GM23338 (cell line): Measurements from ENCODE around the gene PYCR2. TPM values are rescaled to one million over a fixed set of nuclear protein-coding genes. Genes with fewer than 3 reads are reported as not detected.

Experiments
- ATAC-seq: fragments of 200-7000 bp; cut with Tn5 transposase; 3 replicates; pipeline ENCODE4 v1.9.1; 2020
- DNase-seq: peaks from one replicate; pipeline ENCODE4 v3.0.0-alpha.2; 2015; ENCODE audit warnings: low spot score
- H2AFZ ChIP-seq: fragments of 200-600 bp; sonication (generic); 2 replicates; pipeline ENCODE4 v1.8.0; 2016; ENCODE audit warnings: antibody characterized with exemption, mild to moderate bottlenecking, moderate library complexity
- H3F3A ChIP-seq: fragments of 200-600 bp; sonication (generic); replicated peaks from 2 replicates; pipeline ENCODE4 v1.8.0; 2017; ENCODE audit warnings: antibody characterized with exemption, mixed run types, low read depth
- H3K27ac ChIP-seq: fragments of 200-600 bp; sonication (generic); 2 replicates; pipeline ENCODE4 v1.6.1; 2016; ENCODE audit warnings: low read depth
- H3K27me3 ChIP-seq: fragments of 200-600 bp; sonication (generic); 2 replicates; pipeline ENCODE4 v1.8.0; 2016; ENCODE audit warnings: mild to moderate bottlenecking, mixed run types, moderate library complexity; ENCODE audit not compliant: insufficient read depth
- H3K36me3 ChIP-seq: fragments of 200-600 bp; sonication (generic); 2 replicates; pipeline ENCODE4 v1.8.0; 2016; ENCODE audit warnings: mild to moderate bottlenecking; ENCODE audit not compliant: insufficient read depth
- H3K4me1 ChIP-seq: fragments of 200-600 bp; sonication (generic); 2 replicates; pipeline ENCODE4 v1.8.0; 2016; ENCODE audit warnings: mild to moderate bottlenecking, moderate library complexity; ENCODE audit not compliant: insufficient read depth
- H3K4me2 ChIP-seq: fragments of 200-600 bp; sonication (generic); 2 replicates; pipeline ENCODE4 v1.7.1; 2017; ENCODE audit warnings: mixed run types
- H3K4me3 ChIP-seq: fragments of 200-600 bp; sonication (generic); 2 replicates; pipeline ENCODE4 v1.6.1; 2016; ENCODE audit warnings: mixed run types
- H3K79me2 ChIP-seq: fragments of 200-600 bp; sonication (generic); replicated peaks from 2 replicates; pipeline ENCODE4 v1.8.0; 2017; ENCODE audit warnings: mild to moderate bottlenecking; ENCODE audit not compliant: insufficient read depth
- H3K9me2 ChIP-seq: fragments of 200-600 bp; sonication (generic); 2 replicates; pipeline ENCODE4 v1.8.0; 2017; ENCODE audit not compliant: insufficient read depth
- H4K20me1 ChIP-seq: fragments of 200-600 bp; sonication (generic); replicated peaks from 2 replicates; pipeline ENCODE4 v1.8.0; 2017; ENCODE audit warnings: mild to moderate bottlenecking; ENCODE audit not compliant: insufficient read depth
- H3K27ac Mint-ChIP-seq: 2 replicates; pipeline ENCODE4 v1.8.0; 2020; ENCODE audit warnings: inconsistent platforms, mild to moderate bottlenecking, moderate library complexity, mixed read lengths
- H3K27me3 Mint-ChIP-seq: 3 replicates; pipeline ENCODE4 v1.8.0; 2022; ENCODE audit warnings: low read depth, mild to moderate bottlenecking, moderate library complexity, mixed read lengths, inconsistent platforms; ENCODE audit not compliant: insufficient read depth, poor library complexity
- H3K36me3 Mint-ChIP-seq: 3 replicates; pipeline ENCODE4 v1.8.0; 2021; ENCODE audit warnings: low read depth, mild to moderate bottlenecking, inconsistent platforms, moderate library complexity, mixed read lengths
- H3K4me1 Mint-ChIP-seq: 3 replicates; pipeline ENCODE4 v1.8.0; 2020; ENCODE audit warnings: mild to moderate bottlenecking, inconsistent platforms, mixed read lengths
- H3K4me3 Mint-ChIP-seq: 3 replicates; pipeline ENCODE4 v1.8.0; 2021; ENCODE audit warnings: moderate library complexity, mild to moderate bottlenecking, inconsistent platforms, mixed read lengths
- H3K9me3 Mint-ChIP-seq: 3 replicates; pipeline ENCODE4 v1.8.0; 2020; ENCODE audit warnings: moderate library complexity, mild to moderate bottlenecking, inconsistent platforms, mixed read lengths
- CREB1 ChIP-seq: fragments of 250-450 bp; sonication (Bioruptor Pico); IDR thresholded peaks from 2 replicates; pipeline ENCODE4 v1.5.0; 2020; ENCODE audit warnings: low read depth, mild to moderate bottlenecking, moderate library complexity
- ETS1 ChIP-seq: IDR thresholded peaks from 2 replicates; pipeline ENCODE4 v1.6.1; 2016; ENCODE audit warnings: antibody characterized with exemption
- EZH2 ChIP-seq: fragments of 200-600 bp; sonication (generic); IDR thresholded peaks from one replicate; pipeline ENCODE4 v1.8.0; 2017; ENCODE audit warnings: antibody characterized with exemption, mild to moderate bottlenecking, low read depth; ENCODE audit not compliant: unreplicated experiment
- EZH2phosphoT487 ChIP-seq: fragments of 200-600 bp; sonication (generic); IDR thresholded peaks from one replicate; pipeline ENCODE4 v1.8.1; 2018; ENCODE audit warnings: antibody characterized with exemption; ENCODE audit not compliant: unreplicated experiment
- JUNB ChIP-seq: IDR thresholded peaks from one replicate; pipeline ENCODE4 v1.6.1; 2016; ENCODE audit warnings: antibody characterized with exemption; ENCODE audit not compliant: unreplicated experiment
- NANOG ChIP-seq: IDR thresholded peaks from 2 replicates; pipeline ENCODE4 v1.6.1; 2016; ENCODE audit warnings: antibody characterized with exemption, borderline replicate concordance
- POLR2AphosphoS5 ChIP-seq: IDR thresholded peaks from 2 replicates; pipeline ENCODE4 v1.6.1; 2016; ENCODE audit warnings: antibody characterized with exemption, low read depth
- STAT1 ChIP-seq: IDR thresholded peaks from one replicate; pipeline ENCODE4 v1.6.1; 2016; ENCODE audit warnings: antibody characterized with exemption; ENCODE audit not compliant: unreplicated experiment
- ZNF114 ChIP-seq: fragments of 250-450 bp; sonication (Bioruptor Pico); IDR thresholded peaks from 2 replicates; pipeline ENCODE4 v1.5.0; 2020; ENCODE audit warnings: mild to moderate bottlenecking, moderate library complexity
- ZNF331 ChIP-seq: fragments of 250-450 bp; sonication (Bioruptor Pico); IDR thresholded peaks from 2 replicates; pipeline ENCODE4 v1.5.0; 2020; ENCODE audit warnings: low read depth, mild to moderate bottlenecking, moderate library complexity
- polyA plus RNA-seq: library from polyadenylated mRNA; unstranded; fragments of >200 nt; fragmentation: Nextera tagmentation; extraction: Ambion mirVana; gene quantifications from 2 replicates; pipeline ENCODE4 v1.2.1, GENCODE V29; 2016
- total RNA-seq: library from RNA; depleted of rRNA; stranded (reverse); fragments of >200 nt; shearing (Covaris generic); gene quantifications from 2 replicates; pipeline ENCODE4 v1.2.3, GENCODE V29; 2014
- TF ChIP-seq, protein P1 (sequence below), 2 experiments: fragments of 200-600 bp in 1 of 2; sonication (generic) in 1 of 2; conservative IDR thresholded peaks; 2 replicates each; pipeline versions ENCODE4 v1.5.1 to v1.6.1; 2016 to 2017; ENCODE audit warnings: antibody characterized with exemption in 2 of 2, low read depth in 2 of 2, mild to moderate bottlenecking in 2 of 2, moderate library complexity in 1 of 2
- TF ChIP-seq, protein P2 (sequence below): IDR thresholded peaks from one replicate; pipeline ENCODE4 v1.6.1; 2018; ENCODE audit warnings: antibody characterized with exemption; ENCODE audit not compliant: unreplicated experiment

PYCR2 gene
- total and polyA plus RNA-seq, 2 experiments from 2014 or later = 89.1 to 109 TPM

DNA sequence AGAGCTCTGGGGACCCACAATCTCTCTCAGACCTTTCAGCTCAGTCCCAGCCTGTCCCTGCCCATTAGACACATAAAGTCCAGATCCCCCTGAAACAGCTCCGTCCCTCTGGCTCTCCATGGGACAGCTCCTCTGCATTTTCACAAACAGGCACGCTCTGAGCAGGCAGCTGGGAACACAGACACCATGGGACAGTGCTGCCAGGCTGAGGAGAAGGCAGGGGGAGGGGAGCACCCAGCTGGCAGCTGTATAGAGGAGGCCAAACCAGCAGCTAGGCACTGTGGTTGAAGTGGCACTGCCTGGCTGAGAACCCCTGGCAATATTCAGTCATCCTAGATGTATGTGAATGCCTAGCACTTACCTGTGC is 43.8 kb downstream of the PYCR2 start:
- Histone ChIP-seq H3K4me2 (peak overlapping the region; percentile 96), H4K20me1 (peaks cover 11% of the 10 kb centered on the region), H3K4me3 (peak overlapping the region; percentile 94), H3K79me2 (peaks cover 63% of the 10 kb centered on the region), H3K27me3 (no peaks in the 10 kb centered on the region), H3K4me1 (peaks cover 31% of the 10 kb centered on the region), H3K9me2 (no peaks in the 10 kb centered on the region), H2AFZ (no peak overlapping the region), H3K36me3 (peaks cover 14% of the 10 kb centered on the region; the same call in 1 of the 2 replicates), H3K27ac (no peak overlapping the region), H3F3A (0 out of 2 replicates have a peak, but pooled peaks cover 8% of the 10 kb centered on the region)
- peaks cover 30% of the 10 kb centered on the region for H3K36me3 Mint-ChIP-seq
- peak overlapping the region; percentile 84; the same call in 2 of the 3 replicates for H3K4me3 Mint-ChIP-seq
- H3K4me1 Mint-ChIP-seq = peaks cover 47% of the 10 kb centered on the region
- TF ChIP-seq CREB1 (CRISPR knock-in tag) = no peak
- no peak for TF ChIP-seq EZH2
- TF ChIP-seq JUNB = no peak
- TF ChIP-seq, protein P1, sequence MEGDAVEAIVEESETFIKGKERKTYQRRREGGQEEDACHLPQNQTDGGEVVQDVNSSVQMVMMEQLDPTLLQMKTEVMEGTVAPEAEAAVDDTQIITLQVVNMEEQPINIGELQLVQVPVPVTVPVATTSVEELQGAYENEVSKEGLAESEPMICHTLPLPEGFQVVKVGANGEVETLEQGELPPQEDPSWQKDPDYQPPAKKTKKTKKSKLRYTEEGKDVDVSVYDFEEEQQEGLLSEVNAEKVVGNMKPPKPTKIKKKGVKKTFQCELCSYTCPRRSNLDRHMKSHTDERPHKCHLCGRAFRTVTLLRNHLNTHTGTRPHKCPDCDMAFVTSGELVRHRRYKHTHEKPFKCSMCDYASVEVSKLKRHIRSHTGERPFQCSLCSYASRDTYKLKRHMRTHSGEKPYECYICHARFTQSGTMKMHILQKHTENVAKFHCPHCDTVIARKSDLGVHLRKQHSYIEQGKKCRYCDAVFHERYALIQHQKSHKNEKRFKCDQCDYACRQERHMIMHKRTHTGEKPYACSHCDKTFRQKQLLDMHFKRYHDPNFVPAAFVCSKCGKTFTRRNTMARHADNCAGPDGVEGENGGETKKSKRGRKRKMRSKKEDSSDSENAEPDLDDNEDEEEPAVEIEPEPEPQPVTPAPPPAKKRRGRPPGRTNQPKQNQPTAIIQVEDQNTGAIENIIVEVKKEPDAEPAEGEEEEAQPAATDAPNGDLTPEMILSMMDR (conservative IDR thresholded peaks at IDR 0.05; ENCODE audit: low read depth in 2 of 2) = no peak
- ATAC-seq = no peak
- DNase-seq = no peak
- peaks cover 27% of the 10 kb centered on the region for H3K27me3 Mint-ChIP-seq
- H3K27ac Mint-ChIP-seq = no peak overlapping the region
- H3K9me3 Mint-ChIP-seq = no peaks in the 10 kb centered on the region

- Histone ChIP-seq H3K27ac (no peak overlapping the region), H4K20me1 (peaks cover 16% of the 10 kb centered on the region), H3K4me1 (peaks cover 31% of the 10 kb centered on the region), H3F3A (0 out of 2 replicates have a peak, but pooled peaks cover 8% of the 10 kb centered on the region), H3K4me3 (peak overlapping the region; percentile 94; the same call in 1 of the 2 replicates), H2AFZ (no peak overlapping the region), H3K79me2 (peaks cover 65% of the 10 kb centered on the region), H3K36me3 (peaks cover 15% of the 10 kb centered on the region; the same call in 1 of the 2 replicates), H3K27me3 (no peaks in the 10 kb centered on the region), H3K9me2 (no peaks in the 10 kb centered on the region), H3K4me2 (peak overlapping the region; percentile 96; the same call in 1 of the 2 replicates)
- no peaks in the 10 kb centered on the region for H3K9me3 Mint-ChIP-seq
- ATAC-seq = no peak
- H3K27ac Mint-ChIP-seq = no peak overlapping the region
- peaks cover 30% of the 10 kb centered on the region for H3K36me3 Mint-ChIP-seq
- peak overlapping the region; percentile 84; the same call in 2 of the 3 replicates for H3K4me3 Mint-ChIP-seq
- H3K27me3 Mint-ChIP-seq = peaks cover 31% of the 10 kb centered on the region
- H3K4me1 Mint-ChIP-seq = peaks cover 48% of the 10 kb centered on the region
- no peak for DNase-seq
- TF ChIP-seq ETS1 (no peak), POLR2AphosphoS5 (no peak), CREB1 (CRISPR knock-in tag) (no peak), EZH2 (no peak), EZH2phosphoT487 (no peak), NANOG (no peak), JUNB (no peak), ZNF331 (CRISPR knock-in tag) (no peak), STAT1 (no peak), ZNF114 (CRISPR knock-in tag) (no peak)
- TF ChIP-seq, protein P2, sequence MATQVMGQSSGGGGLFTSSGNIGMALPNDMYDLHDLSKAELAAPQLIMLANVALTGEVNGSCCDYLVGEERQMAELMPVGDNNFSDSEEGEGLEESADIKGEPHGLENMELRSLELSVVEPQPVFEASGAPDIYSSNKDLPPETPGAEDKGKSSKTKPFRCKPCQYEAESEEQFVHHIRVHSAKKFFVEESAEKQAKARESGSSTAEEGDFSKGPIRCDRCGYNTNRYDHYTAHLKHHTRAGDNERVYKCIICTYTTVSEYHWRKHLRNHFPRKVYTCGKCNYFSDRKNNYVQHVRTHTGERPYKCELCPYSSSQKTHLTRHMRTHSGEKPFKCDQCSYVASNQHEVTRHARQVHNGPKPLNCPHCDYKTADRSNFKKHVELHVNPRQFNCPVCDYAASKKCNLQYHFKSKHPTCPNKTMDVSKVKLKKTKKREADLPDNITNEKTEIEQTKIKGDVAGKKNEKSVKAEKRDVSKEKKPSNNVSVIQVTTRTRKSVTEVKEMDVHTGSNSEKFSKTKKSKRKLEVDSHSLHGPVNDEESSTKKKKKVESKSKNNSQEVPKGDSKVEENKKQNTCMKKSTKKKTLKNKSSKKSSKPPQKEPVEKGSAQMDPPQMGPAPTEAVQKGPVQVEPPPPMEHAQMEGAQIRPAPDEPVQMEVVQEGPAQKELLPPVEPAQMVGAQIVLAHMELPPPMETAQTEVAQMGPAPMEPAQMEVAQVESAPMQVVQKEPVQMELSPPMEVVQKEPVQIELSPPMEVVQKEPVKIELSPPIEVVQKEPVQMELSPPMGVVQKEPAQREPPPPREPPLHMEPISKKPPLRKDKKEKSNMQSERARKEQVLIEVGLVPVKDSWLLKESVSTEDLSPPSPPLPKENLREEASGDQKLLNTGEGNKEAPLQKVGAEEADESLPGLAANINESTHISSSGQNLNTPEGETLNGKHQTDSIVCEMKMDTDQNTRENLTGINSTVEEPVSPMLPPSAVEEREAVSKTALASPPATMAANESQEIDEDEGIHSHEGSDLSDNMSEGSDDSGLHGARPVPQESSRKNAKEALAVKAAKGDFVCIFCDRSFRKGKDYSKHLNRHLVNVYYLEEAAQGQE = no peak
- TF ChIP-seq, protein P1 (conservative IDR thresholded peaks at IDR 0.05; ENCODE audit: low read depth in 2 of 2) = no peak
Measured at GRCh38 chr1:225879521-225880221, 44.4 kb downstream of the PYCR2 start.
